Measurements from ENCODE around the gene CDK9. TPM values are rescaled to one million over a fixed set of nuclear protein-coding genes. Genes with fewer than 3 reads are reported as not detected.

The CDK9 gene
- total RNA-seq, 6 donors from 2014 or later: 69.8 to 168 (median 106) TPM

DNA sequence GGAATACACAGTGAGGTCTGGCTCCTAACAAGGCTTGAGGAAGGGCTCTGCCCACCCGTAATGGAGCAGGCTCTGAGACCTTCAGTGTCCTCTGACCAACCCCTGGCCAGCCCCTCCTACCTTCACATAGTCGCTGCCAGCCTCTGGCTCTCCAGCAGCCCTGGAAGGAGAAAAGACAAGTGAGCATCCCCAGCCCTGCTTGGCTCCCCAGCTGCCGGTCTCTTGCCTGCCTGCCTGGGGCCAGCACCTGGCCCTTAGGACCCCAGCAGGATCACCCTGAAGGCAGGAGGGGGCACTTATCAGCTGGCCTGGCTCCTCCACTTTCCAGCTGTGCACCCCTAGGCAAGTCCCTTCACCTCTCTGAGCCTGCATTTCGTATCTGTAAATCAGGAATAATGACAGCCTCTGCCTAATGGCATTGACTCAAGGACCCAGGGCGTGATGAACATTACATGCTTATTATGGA lies 24.3 kb upstream of the CDK9 start:
- DNase-seq: no peak
- H3K4me3 ChIP-seq: peak overlapping the region; percentile 2 to 46 (median 34)
- peaks cover 30 to 56% (median 41%) of the 10 kb centered on the region in 4 donors for H3K4me1 ChIP-seq
- H3K27ac ChIP-seq: peak overlapping the region; percentile 84 to 89 (median 87)
- TF ChIP-seq CTCF (IDR thresholded peaks at IDR 0.05): no peak
- peak in 1 of 2 donors; percentile 22 for TF ChIP-seq POLR2AphosphoS5 (IDR thresholded peaks at IDR 0.05)
- no peak for TF ChIP-seq EP300 (IDR thresholded peaks at IDR 0.05)
- 37 to 53% methylated on average over 3 to 5 of the region's 5 CpGs for WGBS, 2 donors
- H3K36me3 ChIP-seq: peaks cover 0 to 24% (median 2%) of the 10 kb centered on the region in 4 donors
- no peaks in the 10 kb centered on the region for H3K9me3 ChIP-seq
- H3K27me3 ChIP-seq: no peaks in the 10 kb centered on the region
- no peak for ATAC-seq (ENCODE audit: low FRiP score in 2 of 2)

GRCh38 chr9:127762111-127762676 lies 23.6 kb upstream of the CDK9 start:
- WGBS, 2 donors: 40 to 43% methylated on average over 15 to 16 of the region's 16 CpGs
- H3K36me3 ChIP-seq: peaks cover 0 to 30% (median 3%) of the 10 kb centered on the region in 4 donors
- TF ChIP-seq POLR2AphosphoS5 (IDR thresholded peaks at IDR 0.05) (peak; percentile 73 to 83), CTCF (IDR thresholded peaks at IDR 0.05) (no peak), POLR2A (IDR thresholded peaks at IDR 0.05) (peak in 2 of 4 donors; percentile 16 to 48), EP300 (IDR thresholded peaks at IDR 0.05) (peak in 3 of 4 donors; percentile 29 to 75 (median 60))
- DNase-seq: peak in 1 of 2 donors; percentile 69
- no peaks in the 10 kb centered on the region for H3K27me3 ChIP-seq
- ATAC-seq (ENCODE audit: low FRiP score in 2 of 2): peak; percentile 66 to 76
- peak overlapping the region; percentile 84 to 96 (median 87) for H3K27ac ChIP-seq
- H3K4me3 ChIP-seq: peak overlapping the region in 3 of 4 donors; percentile 27 to 46 (median 40)
- no peaks in the 10 kb centered on the region for H3K9me3 ChIP-seq
- peaks cover 35 to 63% (median 47%) of the 10 kb centered on the region in 4 donors for H3K4me1 ChIP-seq

- no peaks in the 10 kb centered on the region for H3K27me3 ChIP-seq
- H3K4me1 ChIP-seq: peaks cover 44 to 68% (median 58%) of the 10 kb centered on the region in 4 donors
- H3K27ac ChIP-seq: peak overlapping the region; percentile 84 to 96 (median 87)
- peaks cover 0 to 23% (median 3%) of the 10 kb centered on the region in 4 donors for H3K36me3 ChIP-seq
- DNase-seq (peak in 1 of 2 donors; percentile 73), ATAC-seq (ENCODE audit: low FRiP score in 2 of 2) (peak; percentile 51 to 86)
- H3K4me3 ChIP-seq: no peak overlapping the region
- 32 to 68% methylated on average over 6 of the region's 7 CpGs for WGBS, 2 donors
- TF ChIP-seq EP300 (IDR thresholded peaks at IDR 0.05) (peak; percentile 92 to 100 (median 98)), POLR2AphosphoS5 (IDR thresholded peaks at IDR 0.05) (peak; percentile 95 to 99), POLR2A (IDR thresholded peaks at IDR 0.05) (peak in 2 of 4 donors; percentile 36 to 46), CTCF (IDR thresholded peaks at IDR 0.05) (peak; percentile 52 to 78 (median 68))
- H3K9me3 ChIP-seq: no peaks in the 10 kb centered on the region
These were observed 21.9 kb upstream of the CDK9 start for GRCh38 chr9:127763918-127764384.

GRCh38 chr9:127765418-127765817 lies 20.4 kb upstream of the CDK9 start:
- ATAC-seq (ENCODE audit: low FRiP score in 2 of 2) (no peak), DNase-seq (no peak)
- Histone ChIP-seq H3K36me3 (peaks cover 0 to 13% (median 3%) of the 10 kb centered on the region in 4 donors), H3K4me3 (no peak overlapping the region), H3K27me3 (no peaks in the 10 kb centered on the region), H3K27ac (peak overlapping the region; percentile 78 to 96 (median 86)), H3K9me3 (no peaks in the 10 kb centered on the region), H3K4me1 (peaks cover 49 to 83% (median 70%) of the 10 kb centered on the region in 4 donors)
- TF ChIP-seq EP300 (IDR thresholded peaks at IDR 0.05): no peak
- TF ChIP-seq POLR2AphosphoS5 (IDR thresholded peaks at IDR 0.05): no peak
- no peak for TF ChIP-seq POLR2A (IDR thresholded peaks at IDR 0.05)
- no peak for TF ChIP-seq CTCF (IDR thresholded peaks at IDR 0.05)
- 71 to 76% methylated on average over 1 of the region's 1 CpG for WGBS, 2 donors

All from upper lobe of left lung (tissue), 6 donors.